NCI-H146 treated with DMSO at 0.1 percent for 48 hours (cell line): Measurements from ENCODE around the gene SPC24.
"Not testable (repeated sequence)": the region's sequence is repeated elsewhere in the genome, so short reads cannot be mapped to it uniquely, and the experiment has no call there.

Source experiments
- DNase-seq: peaks from one replicate; lab custom pipeline; 2025; ENCODE audit not compliant: unreplicated experiment; lab: John Stamatoyannopoulos, UW

SPC24 gene

DNA sequence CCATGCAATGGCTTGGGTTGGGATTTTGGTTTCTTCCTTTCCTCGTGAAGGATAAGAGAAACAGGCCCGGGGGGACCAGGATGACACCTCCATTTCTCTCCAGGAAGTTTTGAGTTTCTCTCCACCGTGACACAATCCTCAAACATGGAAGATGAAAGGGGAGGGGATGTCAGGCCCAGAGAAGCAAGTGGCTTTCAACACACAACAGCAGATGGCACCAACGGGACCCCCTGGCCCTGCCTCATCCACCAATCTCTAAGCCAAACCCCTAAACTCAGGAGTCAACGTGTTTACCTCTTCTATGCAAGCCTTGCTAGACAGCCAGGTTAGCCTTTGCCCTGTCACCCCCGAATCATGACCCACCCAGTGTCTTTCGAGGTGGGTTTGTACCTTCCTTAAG is 24.1 kb downstream of the SPC24 start:
- no peak for DNase-seq

DNA sequence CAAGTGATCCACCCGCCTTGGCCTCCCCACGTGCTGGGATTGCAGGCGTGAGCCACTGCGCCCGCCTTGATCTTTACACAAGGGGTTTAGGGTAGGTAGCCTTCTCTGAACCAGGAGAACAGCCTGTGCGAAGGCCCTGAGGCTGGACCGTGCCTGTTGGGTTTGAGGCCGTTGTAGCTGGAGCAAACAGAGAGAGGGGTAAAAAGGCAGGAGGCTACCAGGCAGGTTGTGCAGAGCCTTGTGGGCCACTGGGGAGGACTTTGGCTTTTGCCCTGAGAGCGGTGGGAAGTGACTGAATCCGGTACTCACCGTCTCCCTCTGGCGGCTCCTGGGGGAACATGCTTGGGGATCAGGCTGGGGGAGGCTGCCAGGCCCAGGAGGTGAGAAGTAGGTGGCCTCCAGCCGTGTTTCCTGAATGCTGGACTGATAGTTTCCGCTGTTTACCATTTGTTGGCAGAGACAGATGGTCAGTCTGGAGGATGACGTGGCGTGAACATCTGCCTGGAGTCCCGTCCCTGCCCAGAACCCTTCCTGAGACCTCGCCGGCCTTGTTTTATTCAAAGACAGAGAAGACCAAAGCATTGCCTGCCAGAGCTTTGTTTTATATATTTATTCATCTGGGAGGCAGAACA is 24.6 kb downstream of the SPC24 start:
- DNase-seq = peak; percentile 44

- no peak for DNase-seq
These were observed 27.7 kb downstream of the SPC24 start for GRCh38 chr19:11127905-11128304.

DNA sequence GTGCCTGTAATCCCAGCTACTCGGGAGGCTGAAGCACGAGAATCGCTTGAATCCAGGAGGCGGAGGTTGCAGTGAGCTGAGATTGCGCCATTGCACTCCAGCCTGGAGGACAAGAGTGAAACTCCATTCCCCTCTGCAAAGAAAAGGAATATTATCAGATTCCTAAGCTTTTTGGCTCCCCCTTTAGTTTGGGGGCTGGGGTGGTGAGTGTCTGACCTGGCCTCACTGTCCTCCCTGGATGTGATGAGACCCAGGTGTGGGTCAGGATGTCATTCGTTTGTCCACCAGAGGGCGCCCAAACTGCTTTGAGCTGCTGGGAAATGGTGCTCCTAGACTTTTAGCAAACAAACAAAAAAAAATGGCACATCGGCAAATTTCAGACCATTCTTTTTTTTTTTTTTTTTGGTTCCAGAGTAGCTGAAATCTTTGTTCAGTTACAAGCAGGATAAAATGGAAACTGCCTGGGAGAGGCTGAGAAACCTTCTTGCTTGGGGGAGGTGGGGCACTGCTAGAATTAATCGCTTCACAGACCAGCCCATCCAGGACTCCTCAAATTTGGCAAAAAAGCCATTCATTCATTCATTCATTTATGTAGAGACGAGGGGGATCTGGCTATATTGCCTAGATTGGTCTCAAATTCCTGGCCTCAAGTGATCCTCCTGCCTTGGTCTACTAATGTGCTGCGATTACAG is 29.4 kb downstream of the SPC24 start:
- peak; percentile 45 for DNase-seq

- not testable (repeated sequence) for DNase-seq
These were observed 31.4 kb downstream of the SPC24 start for GRCh38 chr19:11124157-11124556.

DNA sequence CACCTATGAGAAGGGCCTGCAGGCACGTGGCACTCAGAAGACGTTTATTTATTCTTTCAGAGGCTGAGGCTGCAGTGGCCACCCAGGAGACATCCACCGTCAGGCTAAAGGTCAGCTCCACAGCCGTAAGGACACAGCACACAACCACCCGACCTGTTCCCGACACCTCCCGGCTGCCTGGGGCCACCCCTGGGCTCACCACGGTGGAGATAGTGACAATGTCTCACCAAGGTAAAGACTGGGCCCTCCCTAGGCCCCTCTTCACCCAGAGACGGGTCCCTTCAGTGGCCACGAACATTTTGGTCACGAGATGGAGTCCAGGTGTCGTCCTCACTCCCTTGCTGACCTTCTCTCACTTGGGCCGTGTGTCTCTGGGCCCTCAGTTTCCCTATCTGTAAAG is 32.5 kb downstream of the SPC24 start:
- DNase-seq = no peak

GRCh38 chr19:11121963-11122362 is 33.6 kb downstream of the SPC24 start:
- not testable (repeated sequence) for DNase-seq

DNA sequence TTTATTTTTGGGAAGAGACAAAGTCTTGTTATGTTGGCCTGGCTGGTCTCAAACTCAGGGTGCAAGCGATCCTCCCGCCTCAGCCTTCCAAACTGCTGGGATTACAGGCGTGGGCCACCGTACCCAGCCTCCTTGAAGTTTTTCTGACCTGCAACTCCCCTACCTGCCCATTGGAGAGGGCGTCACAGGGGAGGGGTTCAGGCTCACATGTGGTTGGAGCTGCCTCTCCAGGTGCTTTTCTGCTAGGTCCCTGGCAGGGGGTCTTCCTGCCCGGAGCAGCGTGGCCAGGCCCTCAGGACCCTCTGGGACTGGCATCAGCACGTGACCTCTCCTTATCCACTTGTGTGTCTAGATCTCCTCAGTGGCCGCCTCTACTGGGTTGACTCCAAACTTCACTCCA is 39.1 kb downstream of the SPC24 start:
- DNase-seq = no peak

DNA sequence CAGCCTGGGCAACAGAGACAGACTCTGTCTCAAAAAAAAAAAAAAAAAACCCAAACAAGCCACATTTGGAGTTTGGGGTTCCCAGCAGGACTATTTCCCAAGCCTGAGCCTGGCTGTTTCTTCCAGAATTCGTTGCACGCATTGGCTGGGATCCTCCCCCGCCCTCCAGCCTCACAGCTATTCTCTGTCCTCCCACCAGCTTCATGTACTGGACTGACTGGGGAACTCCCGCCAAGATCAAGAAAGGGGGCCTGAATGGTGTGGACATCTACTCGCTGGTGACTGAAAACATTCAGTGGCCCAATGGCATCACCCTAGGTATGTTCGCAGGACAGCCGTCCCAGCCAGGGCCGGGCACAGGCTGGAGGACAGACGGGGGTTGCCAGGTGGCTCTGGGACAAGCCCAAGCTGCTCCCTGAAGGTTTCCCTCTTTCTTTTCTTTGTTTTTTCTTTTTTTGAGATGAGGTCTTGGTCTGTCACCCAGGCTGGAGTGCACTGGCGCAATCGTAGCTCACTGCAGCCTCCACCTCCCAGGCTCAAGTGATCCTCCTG is 39.6 kb downstream of the SPC24 start:
- DNase-seq = no peak

DNA sequence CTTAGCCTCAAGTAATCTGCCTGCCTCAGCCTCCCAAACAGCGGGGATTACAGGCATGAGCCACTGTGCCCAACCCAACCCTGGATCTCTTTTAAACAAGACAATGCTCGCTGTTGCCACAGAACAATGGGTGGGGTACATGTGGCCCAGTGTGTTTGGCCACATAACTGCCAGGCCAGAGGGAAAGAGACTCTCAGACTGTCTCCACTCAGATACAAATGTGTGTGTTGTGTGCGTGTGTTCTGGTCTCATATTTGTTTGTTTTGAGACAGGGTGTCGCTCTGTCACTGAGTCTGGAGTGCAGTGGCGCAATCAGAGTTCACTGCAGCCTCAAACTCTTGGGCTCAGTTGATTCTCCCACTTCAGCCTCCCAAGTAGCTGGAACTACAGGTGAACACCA is 40.5 kb downstream of the SPC24 start:
- DNase-seq = no peak

DNA sequence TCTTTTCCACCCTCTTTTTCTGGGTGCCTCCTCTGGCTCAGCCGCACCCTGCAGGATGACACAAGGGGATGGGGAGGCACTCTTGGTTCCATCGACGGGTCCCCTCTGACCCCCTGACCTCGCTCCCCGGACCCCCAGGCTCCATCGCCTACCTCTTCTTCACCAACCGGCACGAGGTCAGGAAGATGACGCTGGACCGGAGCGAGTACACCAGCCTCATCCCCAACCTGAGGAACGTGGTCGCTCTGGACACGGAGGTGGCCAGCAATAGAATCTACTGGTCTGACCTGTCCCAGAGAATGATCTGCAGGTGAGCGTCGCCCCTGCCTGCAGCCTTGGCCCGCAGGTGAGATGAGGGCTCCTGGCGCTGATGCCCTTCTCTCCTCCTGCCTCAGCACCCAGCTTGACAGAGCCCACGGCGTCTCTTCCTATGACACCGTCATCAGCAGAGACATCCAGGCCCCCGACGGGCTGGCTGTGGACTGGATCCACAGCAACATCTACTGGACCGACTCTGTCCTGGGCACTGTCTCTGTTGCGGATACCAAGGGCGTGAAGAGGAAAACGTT is 42.4 kb downstream of the SPC24 start:
- no peak for DNase-seq

DNA sequence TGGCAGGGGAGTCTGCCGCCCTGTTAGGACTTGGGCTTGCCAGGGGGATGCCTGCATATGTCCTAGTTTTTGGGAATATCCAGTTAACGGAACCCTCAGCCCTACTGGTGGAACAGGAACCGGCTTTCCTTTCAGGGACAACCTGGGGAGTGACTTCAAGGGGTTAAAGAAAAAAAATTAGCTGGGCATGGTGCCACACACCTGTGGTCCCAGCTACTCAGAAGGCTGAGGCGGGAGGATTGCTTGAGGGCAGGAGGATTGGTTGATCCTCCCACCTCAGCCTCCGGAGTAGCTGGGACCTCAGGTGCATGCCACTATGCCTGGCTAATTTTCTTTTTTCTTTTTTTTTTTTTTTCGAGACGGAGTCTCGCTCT is 43.8 kb downstream of the SPC24 start:
- no peak for DNase-seq

DNA sequence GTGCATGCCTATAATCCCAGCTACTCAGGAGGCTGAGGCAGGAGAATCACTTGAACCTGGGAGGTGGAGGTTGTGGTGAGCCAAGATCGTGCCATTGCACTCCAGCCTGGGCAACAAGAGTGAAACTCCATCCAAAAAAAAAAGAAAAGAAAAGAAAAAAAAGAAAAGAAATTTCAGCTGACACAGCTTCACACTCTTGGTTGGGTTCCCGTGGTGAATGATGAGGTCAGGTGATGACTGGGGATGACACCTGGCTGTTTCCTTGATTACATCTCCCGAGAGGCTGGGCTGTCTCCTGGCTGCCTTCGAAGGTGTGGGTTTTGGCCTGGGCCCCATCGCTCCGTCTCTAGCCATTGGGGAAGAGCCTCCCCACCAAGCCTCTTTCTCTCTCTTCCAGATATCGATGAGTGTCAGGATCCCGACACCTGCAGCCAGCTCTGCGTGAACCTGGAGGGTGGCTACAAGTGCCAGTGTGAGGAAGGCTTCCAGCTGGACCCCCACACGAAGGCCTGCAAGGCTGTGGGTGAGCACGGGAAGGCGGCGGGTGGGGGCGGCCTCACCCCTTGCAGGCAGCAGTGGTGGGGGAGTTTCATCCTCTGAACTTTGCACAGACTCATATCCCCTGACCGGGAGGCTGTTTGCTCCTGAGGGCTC is 44.3 kb downstream of the SPC24 start:
- DNase-seq = no peak

- DNase-seq = no peak
These were observed 46.8 kb downstream of the SPC24 start for GRCh38 chr19:11108746-11109145.

- DNase-seq = no peak
These were observed 49.1 kb downstream of the SPC24 start for GRCh38 chr19:11106477-11106876.

- no peak for DNase-seq
These were observed 50.5 kb downstream of the SPC24 start for GRCh38 chr19:11105014-11105636.

DNA sequence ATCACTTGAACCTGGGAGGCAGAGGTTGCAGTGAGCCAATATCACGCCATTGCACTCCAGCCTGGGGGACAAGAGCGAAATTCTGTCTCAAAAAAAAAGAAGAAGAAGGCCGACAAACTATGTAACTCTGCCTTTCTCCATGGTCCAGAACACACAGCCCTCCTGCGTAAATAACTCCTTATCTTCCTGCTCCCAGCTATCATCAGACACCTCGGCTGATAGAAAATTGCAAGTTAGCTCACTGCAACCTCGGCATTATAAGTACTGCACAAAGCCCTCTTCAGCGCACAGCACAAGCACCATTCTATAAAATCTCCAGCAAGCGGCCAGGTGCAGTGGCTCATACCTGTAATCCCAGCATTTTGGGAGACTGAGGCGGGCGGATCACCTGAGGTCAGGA is 51.9 kb downstream of the SPC24 start:
- DNase-seq = not testable (repeated sequence)

DNA sequence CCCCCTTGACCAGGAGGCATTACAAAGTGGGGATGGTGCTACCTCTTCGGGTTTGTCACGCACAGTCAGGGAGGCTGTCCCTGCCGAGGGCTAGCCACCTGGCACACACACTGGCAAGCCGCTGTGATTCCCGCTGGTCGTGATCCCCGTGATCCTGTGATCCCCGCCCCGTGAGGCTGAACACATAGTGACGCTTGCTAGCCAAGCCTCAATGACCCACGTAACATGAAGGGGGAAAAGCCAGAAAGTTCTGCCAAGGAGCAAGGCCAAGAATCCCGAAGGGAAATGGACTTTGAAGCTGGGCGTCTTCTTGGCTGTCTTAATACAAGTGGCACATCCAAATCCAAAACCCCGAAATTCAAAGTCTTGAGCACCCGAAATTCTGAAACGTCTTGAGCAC is 52.6 kb downstream of the SPC24 start:
- no peak for DNase-seq

GRCh38 chr19:11101057-11101456 is 54.5 kb downstream of the SPC24 start:
- no peak for DNase-seq

- no peak for DNase-seq
These were observed 55.5 kb downstream of the SPC24 start for GRCh38 chr19:11100049-11100448.

- DNase-seq = no peak
These were observed 56.7 kb downstream of the SPC24 start for GRCh38 chr19:11098861-11099260.
